ENCODE results near the gene CINP.
"Not testable (repeated sequence)": the region's sequence is repeated elsewhere in the genome, so short reads cannot be mapped to it uniquely, and the experiment has no call there.

CINP gene

DNA sequence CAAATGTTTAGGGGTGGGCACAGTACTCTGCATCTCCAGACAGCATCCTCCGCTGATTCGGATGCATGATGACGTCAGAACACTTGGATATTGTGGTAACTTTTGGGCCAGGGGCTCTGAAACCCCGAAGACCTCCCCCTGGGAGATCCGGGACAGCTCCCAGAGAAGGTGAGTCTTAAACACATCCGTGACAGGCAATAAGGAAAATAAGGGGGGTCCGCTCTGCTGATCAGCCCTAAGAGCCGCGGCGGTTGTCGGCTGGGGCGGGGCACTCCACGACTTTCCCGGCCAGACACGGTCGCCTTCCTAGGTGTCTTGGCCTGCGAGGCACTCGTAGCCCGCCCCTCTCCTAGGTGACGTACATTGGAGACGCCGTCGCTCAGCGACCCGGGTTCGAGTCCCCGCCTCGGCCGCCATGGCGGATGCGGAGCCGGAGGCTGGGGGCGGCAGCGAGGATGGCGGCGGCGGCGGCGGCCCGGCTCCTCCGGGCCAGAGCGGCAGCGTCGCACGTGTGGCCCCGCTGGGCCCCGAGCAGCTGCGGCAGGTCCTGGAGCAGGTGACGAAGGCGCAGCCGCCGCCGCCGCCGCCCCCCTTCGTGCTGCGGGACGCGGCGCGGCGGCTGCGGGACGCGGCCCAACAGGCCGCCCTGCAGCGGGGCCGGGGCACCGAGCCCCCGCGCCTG is 43.2 kb downstream of the CINP start, which contains the start of gene ZNF839:
Gene ZNF839 (plus strand): TSS at position 396 of the 682 bp plus-strand sequence. CDS start 20 bp downstream, at position 416.
- peak; percentile 47 for DNase-seq

DNA sequence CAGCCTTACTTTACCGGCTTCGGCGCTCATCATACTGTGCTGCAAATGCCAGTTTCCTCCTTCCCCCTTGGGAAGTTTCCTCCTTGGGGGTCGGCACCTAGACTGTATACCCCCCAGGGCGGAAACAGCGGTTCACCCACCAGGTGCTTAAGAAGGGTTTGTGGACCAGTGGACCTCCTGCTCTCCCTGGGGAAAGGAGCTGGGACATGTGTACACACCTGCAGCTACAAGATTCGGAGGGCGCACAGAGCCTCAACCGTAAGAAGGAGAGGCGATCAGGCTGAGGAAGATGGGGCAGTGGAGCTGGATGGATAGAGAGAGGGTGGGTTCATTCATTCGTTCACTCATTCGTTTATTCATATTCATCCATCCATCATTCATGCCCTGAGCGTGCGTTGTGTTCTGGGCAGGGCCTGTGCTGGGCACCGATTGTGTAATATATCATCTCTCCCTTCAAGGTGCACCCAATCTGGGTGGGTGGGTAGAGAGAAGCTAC is 43.9 kb downstream of the CINP start:
- no peak for DNase-seq

DNA sequence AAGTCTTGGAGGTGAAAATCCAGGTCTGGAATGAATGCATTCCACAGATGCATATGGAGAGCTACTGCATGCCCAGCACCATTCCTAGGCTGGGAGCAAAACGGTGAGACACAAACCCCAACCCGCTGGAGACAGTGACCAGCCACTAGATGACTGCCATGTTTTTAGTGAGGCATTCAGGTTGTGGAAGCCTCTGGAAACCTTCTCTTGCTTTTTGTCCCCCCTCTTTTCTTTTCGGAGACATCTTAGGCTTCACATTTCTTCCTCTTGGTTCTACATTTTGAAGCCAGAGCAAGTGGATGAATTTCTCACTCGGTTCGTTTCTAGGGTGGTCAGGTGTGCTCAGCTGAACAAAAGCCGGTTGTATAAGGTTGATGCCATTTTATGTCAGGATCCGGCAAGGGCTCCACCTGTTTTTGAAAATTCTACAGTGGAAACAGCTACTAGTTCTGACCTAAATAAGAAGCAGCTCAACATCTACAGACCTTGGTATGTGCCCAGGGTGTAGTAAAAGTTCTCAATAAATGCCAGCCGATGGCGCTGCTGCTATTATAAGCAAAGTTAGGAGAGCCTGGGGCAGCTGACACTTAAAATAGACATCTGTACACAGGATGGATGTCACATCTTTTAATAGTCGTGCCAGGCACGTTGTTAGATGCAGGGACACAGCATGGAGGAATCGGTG is 45.0 kb downstream of the CINP start:
- DNase-seq: peak; percentile 45

DNA sequence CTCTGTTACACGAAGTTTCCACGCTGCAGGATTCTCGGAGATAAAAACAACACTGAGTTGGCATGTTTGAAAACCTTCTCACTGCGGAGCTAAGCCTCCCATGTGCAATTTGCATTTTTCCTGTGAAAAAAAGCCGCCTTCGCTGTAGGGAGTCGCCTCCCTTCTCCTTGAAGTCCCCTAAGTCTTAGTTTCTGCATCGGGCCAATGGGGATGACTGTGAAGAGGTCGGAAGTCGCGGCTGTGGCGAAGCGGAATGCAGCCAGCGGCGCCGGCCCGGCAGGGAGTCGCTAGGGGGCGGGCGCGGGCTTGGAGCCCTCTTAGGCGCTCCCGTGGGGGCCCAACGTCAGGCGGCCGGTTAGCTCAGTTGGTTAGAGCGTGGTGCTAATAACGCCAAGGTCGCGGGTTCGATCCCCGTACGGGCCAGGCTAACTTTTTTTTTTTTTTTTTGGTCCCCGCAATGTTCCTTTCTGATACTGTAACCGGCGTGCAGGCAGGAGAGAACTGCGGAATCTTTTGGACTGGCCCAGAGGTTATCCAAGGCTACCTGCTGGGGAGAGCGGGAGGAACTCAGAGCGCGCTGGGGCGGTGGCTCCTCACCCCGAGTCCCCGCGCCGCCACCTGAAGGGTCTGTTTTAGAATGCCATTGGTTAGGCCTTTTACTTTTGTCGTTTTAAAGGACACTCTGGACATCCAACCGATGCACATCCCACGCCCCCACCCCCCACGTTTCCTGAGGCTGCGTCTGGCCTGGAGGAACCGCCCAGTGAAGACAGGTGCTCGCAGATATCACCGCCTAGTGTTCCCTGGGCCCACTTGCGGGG is 45.7 kb downstream of the CINP start:
- peak; percentile 38 for DNase-seq

GRCh38 chr14:102316338-102316742 is 46.4 kb downstream of the CINP start:
- DNase-seq: no peak

DNA sequence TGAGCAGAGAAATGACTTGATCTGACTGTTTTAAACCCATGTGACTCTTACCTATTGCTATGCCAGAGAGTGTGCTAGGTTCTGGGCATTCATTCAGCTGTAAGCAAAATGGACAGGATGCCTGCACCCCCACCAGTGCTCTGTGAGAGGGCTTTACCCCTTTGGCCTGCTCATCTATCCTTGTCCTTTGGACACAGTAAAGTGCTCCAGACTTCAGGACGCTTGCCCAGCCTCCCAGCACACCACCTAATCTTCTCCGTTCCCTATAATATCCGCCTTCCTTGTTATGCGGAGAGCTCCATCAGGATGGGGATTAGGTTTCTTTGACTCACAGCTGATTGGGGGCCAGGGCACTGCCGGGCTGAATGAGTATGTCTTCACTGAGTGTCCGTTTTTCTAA is 47.6 kb downstream of the CINP start:
- DNase-seq: no peak

DNA sequence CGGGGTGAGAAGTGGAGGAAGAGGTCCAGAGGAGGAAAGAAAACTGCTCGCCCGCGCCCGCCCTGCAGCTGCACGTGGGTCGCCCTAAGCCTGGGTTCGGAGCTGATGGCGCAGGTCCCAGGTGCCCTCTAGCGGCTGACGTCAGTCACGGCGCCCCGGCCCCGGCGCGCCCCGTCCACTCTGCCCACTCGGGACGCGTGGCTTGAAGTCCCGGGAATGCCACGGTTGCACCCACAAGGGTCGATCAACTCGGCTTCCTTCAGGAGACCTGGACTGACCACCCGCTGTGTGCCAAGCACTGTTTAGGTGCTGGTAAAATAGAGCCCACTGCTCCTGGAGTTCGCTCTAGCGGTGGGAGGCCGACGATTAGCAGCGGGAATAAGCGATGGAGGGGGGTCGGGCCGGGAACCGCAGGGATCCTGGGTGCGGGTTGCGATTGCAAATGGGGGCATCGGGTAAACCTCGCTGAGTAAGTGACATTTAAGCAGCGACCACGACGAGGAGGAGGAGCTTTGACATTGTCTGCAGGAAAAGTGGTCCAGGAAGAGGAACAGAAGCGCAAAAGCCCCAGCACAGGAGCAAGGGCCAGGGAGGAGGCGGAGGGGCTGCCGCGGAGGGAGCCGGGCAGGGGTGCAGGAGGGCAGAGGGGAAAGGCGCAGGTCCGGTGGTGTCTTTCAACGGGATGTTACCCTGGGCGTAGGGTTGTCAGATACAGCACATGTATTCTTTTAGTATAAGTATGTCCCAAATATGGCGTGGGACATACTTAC is 48.3 kb downstream of the CINP start:
- peak; percentile 10 for DNase-seq

DNA sequence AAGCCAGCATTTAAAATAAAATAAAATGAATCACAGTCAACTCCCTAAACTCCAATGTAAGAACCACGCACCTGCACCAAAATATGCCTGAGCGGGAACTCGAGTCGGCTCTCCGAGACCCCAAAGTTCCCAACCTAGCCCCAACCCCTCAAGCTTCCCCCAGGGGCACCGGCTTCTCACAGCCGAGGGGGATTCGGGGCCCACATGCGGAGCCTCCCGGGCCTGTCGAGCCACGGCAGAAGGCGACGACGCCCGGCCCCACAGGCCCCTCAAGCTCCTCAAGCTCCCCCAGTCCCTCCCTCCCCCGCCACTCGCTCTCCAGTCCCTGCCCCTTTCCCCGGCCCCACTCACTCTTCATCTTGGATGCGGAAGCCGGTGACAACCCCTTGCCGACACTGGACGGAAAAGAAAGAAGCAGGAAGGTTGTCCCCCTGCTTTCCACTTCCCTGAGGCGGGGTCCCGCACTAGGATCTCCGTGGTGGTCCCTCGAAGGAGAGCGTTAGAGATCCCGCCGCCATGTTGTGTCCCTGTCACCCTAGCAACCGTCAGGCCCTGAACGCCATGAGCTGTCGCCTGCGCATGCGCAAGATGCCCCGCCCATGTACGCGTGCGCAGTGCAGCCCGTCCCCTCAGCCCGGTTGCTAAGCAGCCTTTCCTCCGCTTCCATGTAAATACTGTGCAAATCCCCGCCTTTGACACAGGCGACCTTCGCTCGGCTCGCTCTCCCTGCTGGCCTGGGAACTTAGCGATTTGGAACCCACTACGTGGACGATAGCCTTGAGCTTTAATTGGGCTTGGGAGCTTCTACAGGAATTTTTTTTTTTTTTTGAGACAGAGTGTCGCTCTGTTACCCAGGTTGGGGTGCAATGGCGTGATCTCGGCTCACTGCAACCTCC is 57.8 kb downstream of the CINP start, which contains the start of gene MOK:
Gene MOK (minus strand): TSS at position 554 of the 896 bp plus-strand sequence. CDS start 196 bp downstream, at position 358.
- peak; percentile 64 for DNase-seq

GRCh38 chr14:102303664-102304063 is 59.0 kb downstream of the CINP start:
- DNase-seq: no peak

DNA sequence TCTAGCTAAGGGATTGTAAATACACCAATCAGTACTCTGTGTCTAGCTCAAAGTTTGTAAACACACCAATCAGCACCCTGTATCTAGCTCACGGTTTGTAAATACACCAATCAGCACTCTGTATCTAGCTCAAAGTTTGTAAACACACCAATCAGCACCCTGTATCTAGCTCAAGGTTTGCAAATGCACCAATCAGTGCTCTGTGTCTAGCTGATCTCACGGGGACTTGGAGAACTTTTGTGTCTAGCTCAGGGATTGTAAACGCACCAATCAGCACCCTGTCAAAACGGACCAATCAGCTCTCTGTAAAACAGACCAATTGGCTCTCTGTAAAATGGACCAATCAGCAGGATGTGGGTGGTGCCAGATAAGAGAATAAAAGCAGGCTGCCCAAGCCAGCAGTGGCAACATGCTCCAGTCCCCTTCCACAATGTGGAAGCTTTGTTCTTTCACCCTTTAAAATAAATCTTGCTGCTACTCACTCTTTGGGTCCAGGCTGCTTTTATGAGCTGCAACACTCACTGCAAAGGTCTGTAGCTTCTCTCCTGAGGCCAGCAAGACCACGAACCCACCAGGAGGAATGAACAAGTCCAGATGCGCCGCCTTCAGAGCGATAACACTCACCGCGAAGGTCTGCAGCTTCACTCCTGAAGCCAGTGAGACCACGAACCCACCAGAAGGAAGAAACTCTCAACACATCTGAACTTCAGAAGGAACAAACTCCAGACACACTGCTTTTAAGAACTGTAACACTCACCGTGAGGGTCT is 64.2 kb downstream of the CINP start:
- not testable (repeated sequence) for DNase-seq
